TTC549 (cell line): ENCODE data around the gene IP6K1.

ENCODE experiments used
- FAIRE-seq: peaks from 2 replicates; lab custom pipeline; 2012; peaks lifted over from hg19 to GRCh38; lab: Jason Lieb, UNC

Gene IP6K1

DNA sequence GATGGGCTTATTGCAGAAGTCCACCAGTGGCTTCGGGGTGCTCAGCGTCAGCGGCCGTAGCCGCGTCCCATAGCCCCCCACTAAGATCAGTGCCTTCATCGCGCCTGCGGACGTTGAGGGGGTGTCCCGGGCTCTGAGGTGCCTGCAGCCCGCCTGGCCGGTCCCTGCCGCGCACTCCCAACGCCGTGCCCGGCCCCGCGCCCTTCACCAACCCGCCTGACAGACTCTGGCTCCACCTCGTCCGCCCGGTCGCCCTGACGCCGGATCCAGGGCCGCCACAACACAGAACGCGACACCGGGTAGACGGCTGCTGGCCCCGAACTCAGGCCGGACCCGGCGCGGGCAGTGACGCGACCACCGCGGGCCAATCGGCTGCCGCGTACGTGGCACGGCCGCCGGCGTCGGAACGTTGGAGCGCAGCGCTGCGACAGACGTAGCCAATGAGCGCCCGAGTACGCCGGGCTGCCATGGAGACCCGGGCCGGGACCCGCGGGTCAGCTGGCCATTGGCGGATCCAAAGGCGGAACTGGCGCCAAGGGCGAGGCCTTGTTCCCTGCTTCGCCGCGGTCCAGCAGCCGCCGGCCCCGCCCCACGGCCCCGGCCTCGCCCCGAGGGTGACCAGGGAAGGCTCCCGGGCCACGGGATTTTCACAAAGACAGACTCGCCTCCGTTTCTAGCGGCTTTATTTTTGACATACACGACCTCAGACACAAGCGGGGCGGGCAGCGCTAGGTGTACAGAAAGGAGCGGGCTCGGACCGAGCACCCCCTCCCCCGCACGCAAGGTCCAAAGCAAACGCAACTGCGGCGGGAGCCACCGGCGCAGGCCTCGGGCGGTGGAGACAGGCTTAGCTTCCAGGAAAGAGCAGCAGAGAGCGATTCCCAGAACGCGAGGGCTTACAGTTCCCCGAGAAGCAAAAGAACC is 62.5 kb downstream of the IP6K1 start, which contains the start of gene GMPPB:
TSS of gene GMPPB (minus strand) at position 324 of the 924 bp plus-strand sequence. CDS start at position 99, 225 bp downstream.
- FAIRE-seq: peak; percentile 13

- FAIRE-seq: no peak
Measured at GRCh38 chr3:49723296-49723627, 63.1 kb downstream of the IP6K1 start.

DNA sequence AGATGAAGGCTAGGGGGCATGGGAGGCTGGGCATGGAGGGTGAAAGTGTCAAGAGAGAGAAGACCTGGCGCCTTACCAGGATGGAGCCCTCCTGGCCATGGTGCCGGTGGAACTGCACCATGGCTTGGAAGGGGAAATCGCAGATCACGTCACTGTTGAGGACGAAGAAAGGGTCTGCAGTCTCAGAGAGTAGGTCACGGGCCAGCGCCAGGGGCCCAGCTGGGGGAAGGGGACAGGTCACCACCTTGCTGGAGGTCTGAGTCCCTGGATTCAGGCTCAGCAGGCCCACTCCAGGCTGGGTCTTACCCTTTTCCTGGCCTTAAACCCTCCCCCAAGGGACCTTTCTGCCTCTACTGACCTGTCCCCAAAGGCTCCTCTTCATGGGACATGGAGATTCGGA is 63.4 kb downstream of the IP6K1 start:
- FAIRE-seq: no peak

GRCh38 chr3:49721896-49722781 is 64.2 kb downstream of the IP6K1 start:
- no peak for FAIRE-seq

DNA sequence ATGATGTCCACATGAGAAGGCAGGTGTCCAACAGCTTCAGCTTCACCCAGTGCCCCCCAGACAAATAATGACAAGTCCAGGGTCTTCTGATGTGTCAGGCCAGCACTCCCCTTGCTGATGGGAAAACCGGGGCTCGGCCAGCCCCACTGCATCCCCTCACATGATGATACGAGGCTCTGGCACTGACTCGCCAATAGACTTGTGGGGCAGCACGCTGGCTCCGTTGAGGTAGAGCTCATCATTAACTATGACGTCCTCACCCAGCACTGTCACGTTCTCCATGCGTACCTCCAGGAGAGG is 64.8 kb downstream of the IP6K1 start:
- FAIRE-seq: no peak

GRCh38 chr3:49720855-49721595 is 65.3 kb downstream of the IP6K1 start:
- no peak for FAIRE-seq

DNA sequence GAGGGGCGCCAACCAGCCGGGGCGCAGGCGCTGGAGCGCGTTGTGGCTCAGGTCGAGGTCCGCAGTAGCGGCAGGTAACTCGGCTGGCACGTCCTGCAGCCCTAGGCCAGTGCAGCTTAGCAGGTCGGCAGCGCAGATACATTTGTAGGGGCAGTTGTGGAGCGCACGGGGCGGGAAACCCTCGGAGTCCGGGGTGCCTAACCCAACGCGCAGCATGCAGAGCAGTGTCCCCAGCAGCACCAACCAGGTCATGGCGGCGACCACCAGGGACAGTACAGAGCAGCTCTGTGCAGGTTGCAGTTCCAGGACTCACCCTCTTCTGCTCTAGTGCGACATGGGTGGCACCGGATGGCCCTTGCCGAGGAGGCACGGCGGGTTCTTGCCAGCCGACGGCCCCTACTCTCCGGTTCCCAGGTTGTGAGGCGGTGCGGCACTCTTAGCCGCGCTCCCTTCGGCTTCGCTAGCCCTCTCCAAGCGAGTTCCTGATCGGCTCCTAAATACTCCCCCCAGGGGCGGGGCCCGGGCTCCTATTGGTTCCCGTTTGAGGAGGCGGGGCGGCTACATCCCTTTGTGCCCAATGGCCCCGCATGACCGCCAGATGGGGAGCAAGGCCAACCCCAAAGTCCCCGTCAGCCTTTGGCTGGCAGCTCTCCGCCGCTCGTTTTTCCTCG is 67.0 kb downstream of the IP6K1 start, which contains the start of gene AMIGO3:
TSS of gene AMIGO3 (minus strand) at position 471 of the 671 bp plus-strand sequence. CDS start at position 252, 219 bp downstream.
- FAIRE-seq: no peak

DNA sequence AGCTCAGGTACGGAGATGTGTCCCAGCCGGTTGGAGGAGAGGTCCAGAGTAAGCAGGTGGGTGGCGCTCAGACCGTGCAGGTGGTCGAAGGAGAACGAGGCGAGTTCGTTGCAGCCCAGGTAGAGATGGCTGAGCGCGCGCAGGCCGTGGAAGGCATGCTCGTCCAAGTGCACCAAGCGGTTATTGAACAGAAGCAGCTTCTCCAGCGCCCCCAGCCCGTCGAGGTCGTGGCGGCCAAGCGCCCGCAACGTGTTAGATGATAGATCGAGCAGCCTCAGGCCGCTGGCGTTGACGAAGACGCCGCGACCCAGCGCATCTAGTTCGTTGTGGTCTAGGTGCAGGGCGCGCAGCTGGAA is 67.5 kb downstream of the IP6K1 start:
- FAIRE-seq: no peak

- no peak for FAIRE-seq
Measured at GRCh38 chr3:49717959-49718857, 68.1 kb downstream of the IP6K1 start.

DNA sequence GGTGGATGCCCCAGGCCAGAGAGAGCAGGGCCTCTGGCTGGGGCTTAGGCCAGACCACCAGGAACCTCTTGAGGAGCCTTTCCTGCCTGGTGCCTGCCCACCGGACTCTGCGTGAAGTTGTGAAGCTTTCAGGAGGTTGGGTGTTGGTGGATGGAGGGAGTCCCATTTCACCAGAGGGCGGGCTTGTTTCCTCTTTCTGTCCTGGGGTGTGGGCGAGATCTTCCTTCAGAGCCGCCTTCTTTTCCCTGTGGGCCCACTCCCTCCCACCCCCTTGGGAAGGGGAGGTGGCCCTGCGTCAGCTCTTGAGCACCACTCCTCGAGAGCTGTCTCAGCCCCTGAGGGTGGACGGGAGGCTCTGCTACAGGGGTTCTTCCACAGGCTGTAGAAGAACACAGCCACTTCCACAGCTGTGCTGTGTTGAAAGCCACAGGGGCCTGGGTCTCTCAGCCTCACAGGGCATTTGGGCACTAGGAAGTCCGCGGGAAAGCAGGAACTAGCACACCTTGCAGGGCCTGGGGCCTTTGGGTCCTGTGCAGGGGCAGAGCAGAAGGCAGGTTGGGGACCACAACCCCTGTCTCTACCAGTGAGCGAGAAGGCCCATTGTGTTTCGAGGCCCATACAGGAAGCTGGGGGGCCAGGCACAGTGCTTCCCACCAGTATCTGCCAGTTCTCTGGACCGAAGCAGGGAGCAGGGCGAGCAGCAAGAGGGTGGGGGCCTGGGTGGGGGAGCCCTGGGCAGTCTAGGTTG is 69.0 kb downstream of the IP6K1 start:
- no peak for FAIRE-seq

DNA sequence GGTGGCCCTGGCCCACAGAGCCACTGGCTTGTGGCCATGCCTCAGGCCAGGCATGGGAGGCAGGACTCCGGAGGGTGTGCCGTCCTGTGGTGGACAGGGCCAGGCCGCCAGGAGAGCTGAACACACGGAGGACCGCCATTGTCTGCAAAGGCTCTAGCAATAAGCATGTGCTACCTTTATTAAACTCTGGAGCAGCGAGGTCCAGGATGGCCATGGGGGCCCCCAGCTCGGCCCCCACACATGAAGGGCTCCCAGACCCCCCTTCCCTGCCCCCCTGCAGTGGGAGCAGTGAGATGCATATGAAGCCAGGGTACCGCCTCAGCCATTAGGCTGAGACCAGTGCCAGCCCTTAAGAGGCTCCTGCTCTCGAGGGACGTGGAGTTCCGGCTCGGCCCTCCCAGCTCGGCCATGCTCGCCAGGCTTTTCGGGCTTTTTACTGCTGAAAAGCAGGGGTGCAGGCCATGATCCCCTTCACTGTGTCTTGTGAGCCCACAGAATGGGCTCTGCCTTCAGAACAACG is 69.6 kb downstream of the IP6K1 start:
- FAIRE-seq: no peak

DNA sequence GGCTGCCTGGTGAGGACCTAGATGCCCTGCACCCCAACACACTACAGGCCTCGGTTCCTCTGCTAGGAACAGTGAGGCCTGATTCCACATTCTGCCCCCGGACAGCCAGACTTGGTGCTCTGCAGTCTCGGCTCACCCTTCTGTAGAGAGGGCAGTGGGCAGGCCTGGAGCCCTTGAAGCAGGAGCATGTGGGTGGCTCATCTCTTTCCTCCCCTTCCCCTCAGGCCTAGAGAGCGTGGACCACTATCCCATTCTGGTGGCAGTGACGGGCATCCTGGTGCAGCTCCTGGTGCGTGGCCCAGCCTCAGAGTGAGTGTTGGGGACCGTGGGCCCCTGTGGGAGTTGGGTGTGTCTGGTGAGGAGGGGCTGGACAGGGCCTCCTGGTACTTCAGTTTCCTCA is 70.2 kb downstream of the IP6K1 start:
- no peak for FAIRE-seq

DNA sequence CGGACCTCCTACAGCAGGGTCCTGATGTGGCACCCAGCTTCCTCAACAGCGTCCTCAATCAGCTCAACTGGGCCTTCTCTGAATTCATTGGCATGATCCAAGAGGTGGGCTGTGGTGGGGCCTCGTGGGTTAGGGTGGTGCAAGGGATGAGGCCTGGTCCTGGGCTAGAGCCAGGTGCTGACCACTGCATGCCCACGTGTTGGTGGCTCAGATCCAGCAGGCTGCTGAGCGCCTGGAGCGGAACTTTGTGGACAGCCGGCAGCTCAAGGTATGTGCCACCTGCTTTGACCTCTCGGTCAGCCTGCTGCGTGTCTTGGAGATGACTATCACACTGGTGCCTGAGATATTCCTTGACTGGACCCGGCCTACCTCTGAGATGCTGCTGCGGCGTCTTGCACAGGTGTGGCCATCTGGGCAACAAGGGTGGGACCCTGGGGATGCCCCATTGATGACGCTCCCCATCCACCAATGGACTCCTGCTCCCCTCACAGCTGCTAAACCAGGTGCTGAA is 70.7 kb downstream of the IP6K1 start:
- FAIRE-seq: no peak

DNA sequence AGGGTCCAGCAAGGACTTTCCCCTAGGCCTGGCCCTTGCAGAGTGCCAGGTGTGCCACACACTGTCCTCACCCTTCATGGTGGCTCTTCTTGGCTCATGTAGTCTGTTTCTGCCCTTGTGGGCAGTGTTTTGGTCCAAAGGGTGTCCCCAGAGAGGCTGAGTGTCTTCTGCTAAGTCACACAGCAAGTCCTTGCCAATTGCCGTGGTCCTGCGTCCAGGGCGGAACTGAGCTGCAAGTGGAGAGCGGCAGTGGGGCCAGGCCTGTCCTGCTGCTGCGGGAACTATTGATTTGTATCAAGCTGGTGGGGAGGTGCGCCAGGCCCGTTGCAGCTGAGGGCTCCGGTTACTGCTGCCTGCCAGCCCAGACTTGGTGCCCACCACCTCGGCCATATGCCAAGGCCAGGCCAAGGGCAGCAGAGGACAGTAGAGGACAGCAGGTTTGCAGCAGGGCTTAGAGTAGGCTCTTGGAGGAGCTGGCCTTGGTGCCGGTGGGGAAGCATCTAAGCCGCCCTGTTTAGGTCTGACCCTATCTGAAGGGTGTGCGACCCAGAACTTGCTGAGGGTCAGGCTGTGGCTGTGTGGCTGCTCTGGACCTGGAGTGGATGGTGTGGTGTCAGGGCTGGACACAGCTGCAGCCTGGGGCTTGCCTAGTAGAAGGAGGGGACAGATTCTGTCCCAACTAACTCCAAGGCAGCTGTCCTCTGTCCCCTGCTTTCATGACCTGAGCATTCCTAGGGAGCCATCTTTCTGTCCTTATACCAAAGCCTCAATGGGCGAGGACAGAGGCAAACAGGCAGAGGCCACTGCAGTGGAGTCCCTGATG is 71.4 kb downstream of the IP6K1 start:
- FAIRE-seq: no peak

DNA sequence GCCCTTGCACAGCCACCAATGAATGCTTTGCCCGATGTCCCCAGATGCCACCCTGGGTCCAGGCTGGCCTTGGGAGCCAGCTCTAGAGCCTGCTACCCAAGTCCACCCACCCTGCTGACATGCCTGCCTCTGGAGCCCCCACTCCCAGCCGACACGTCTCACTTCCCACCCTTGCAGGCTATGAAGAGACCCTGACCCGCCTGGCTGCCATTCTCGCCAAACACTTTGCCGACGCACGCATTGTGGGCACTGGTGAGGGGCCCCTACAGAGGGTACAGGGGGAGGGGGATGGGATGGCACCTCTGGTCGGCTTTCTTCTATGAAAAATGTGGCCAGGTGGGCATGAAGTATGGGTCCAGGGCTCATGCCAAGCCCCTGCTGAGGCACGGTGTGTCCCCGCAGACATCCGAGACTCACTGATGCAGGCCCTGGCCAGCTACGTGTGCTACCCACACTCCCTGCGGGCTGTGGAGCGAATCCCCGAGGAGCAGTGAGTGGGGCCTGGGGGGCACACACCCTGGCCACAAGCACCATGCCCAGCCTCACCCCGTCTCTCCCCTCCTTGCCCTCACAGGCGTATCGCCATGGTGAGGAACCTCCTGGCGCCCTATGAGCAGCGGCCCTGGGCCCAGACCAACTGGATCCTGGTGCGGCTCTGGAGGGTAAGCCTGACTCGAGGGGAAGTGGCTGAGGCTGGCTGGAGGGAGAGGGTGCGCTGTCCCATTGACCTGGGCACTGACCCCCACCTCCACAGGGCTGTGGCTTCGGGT is 72.8 kb downstream of the IP6K1 start:
- no peak for FAIRE-seq

GRCh38 chr3:49712631-49713317 is 73.6 kb downstream of the IP6K1 start:
- FAIRE-seq: no peak

DNA sequence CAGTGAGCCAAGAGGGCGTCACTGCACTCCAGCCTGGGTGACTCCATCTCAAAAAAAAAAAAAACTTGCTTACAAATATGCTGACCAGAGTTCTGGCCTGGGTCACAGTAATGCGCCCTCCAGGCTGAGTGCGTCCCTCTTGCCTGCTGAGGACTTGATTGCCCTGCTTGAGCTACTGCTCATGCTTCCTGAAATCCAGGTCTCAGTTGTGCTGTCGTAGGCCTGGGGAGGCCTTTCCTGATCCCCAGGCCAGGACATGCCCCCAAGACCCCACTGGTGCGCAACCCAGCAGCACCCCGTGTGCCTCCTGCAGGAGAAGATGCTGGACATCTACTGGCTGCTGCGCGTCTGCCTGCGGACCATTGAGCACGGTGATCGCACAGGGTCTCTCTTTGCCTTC is 74.2 kb downstream of the IP6K1 start:
- no peak for FAIRE-seq
